Subcutaneous adipose tissue (tissue), 4 donors: ENCODE results near the gene TERT. TPM values are rescaled to one million over a fixed set of nuclear protein-coding genes. Genes with fewer than 3 reads are reported as not detected.

ENCODE experiments used
- CTCF ChIP-seq: fragments of 450-650 bp; IDR thresholded peaks from one replicate; pipeline ENCODE4 v1.5.1; 2016; ENCODE audit warnings: low read depth, mild to moderate bottlenecking, control low read depth, antibody characterized with exemption, moderate library complexity
- total RNA-seq, 4 donors: library from RNA; depleted of rRNA; stranded (reverse); fragments of >200 nt; gene quantifications; one replicate each; pipeline ENCODE4 v1.1.0, GENCODE V29; 2016

The TERT gene
- total RNA-seq, 4 donors from 2014 or later = not detected

DNA sequence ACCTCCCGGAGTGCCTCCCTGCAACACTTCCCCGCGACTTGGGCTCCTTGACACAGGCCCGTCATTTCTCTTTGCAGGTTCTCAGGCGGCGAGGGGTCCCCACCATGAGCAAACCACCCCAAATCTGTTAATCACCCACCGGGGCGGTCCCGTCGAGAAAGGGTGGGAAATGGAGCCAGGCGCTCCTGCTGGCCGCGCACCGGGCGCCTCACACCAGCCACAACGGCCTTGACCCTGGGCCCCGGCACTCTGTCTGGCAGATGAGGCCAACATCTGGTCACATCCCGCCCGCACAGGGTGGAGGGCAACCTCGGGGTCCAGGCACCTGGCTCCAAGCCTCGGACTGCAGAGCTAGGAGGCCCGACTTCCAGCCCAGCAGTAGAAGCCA is 776 bp upstream of the TERT start:
- TF ChIP-seq CTCF = no peak

DNA sequence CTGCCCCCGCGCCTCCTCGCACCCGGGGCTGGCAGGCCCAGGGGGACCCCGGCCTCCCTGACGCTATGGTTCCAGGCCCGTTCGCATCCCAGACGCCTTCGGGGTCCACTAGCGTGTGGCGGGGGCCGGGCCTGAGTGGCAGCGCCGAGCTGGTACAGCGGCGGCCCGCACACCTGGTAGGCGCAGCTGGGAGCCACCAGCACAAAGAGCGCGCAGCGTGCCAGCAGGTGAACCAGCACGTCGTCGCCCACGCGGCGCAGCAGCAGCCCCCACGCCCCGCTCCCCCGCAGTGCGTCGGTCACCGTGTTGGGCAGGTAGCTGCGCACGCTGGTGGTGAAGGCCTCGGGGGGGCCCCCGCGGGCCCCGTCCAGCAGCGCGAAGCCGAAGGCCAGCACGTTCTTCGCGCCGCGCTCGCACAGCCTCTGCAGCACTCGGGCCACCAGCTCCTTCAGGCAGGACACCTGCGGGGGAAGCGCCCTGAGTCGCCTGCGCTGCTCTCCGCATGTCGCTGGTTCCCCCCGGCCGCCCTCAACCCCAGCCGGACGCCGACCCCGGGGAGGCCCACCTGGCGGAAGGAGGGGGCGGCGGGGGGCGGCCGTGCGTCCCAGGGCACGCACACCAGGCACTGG is 548 bp downstream of the TERT start:
- no peak for TF ChIP-seq CTCF

- no peak for TF ChIP-seq CTCF
Measured at GRCh38 chr5:1293416-1294205, 1.3 kb downstream of the TERT start.

DNA sequence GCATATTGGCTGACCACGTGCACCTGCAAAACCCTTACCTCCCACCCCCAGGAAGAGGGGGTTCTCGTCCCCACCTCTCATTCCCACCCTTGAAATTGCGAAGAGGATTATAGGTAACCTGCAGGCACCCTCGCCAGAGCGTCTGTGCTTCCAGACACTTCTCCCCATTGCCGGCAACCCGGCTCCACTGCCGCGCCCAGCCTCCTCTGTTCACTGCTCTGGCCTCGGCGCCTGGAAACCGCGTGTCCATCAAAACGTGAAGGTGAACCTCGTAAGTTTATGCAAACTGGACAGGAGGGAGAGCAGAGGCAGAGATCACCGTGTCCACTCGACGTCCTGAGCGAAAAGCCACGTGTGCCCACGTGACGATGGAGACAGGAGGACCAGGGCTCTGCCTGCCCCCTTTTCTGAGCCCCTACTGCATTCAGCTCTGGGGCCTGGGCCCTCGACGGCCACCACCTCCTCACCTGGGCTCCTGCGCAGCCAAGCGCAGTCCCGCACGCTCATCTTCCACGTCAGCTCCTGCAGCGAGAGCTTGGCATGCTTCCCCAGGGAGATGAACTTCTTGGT is 1.9 kb downstream of the TERT start:
- TF ChIP-seq CTCF = no peak

DNA sequence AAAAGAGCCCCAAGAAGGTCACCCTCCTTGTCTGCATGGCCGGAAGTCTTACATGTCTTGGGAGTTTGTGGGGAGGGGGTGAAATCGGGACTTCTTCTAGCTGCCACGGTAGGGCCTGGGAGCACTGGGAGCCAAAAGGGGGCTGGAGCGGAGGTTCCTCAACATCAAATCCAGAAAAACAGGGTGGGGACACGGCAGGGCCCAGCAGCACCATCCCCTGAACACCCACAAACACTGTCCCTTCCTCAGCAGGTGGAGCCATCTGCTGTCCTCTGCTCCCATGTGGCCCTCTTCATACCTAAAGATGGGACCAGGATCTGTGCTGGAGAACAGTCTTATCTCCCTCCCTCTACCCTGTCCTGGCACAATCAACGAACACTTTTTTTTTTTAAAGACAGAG is 2.7 kb downstream of the TERT start:
- TF ChIP-seq CTCF = no peak

DNA sequence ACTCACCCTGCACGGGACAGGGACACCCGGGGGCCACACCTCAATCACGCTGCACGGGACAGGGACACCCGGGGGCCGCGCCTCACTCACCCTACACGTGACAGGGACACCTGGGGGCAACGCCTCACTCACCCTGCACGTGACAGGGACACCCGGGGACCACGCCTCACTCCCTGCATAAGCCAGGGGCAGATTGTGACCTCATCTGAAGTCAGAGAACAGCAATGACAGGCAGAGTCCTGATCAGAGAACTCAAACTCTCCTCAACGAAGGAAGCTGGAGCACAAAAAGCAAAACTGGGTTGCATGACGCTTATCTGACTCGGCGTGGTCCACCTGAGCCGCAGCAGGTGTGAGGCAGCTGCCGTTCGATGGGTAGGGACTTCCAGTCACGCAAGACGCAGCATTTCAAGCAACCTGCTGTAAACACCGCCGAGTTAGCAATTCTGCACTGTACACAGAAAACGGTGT is 3.2 kb downstream of the TERT start:
- TF ChIP-seq CTCF = no peak
